Measurements from ENCODE around the gene IL21.

IL21 gene

GRCh38 chr4:122632396-122633143 lies 11.7 kb upstream of the IL21 start:
- no peak for DNase-seq

GRCh38 chr4:122625156-122625555 lies 4.3 kb upstream of the IL21 start:
- no peak for DNase-seq

GRCh38 chr4:122624205-122624604 lies 3.3 kb upstream of the IL21 start:
- DNase-seq, result no peak

- DNase-seq, result no peak
Observed at GRCh38 chr4:122623637-122624166, 2.8 kb upstream of the IL21 start.

GRCh38 chr4:122622400-122622799 lies 1.5 kb upstream of the IL21 start:
- no peak for DNase-seq

GRCh38 chr4:122619611-122620010 lies 1.3 kb downstream of the IL21 start:
- no peak for DNase-seq

GRCh38 chr4:122617597-122618593 lies 3.0 kb downstream of the IL21 start:
- no peak for DNase-seq

- no peak for DNase-seq
Observed at GRCh38 chr4:122616915-122617596, 3.8 kb downstream of the IL21 start.

GRCh38 chr4:122614621-122615020 lies 6.2 kb downstream of the IL21 start:
- DNase-seq, result no peak

- no peak for DNase-seq
Observed at GRCh38 chr4:122612540-122612939, 8.3 kb downstream of the IL21 start.

- DNase-seq, result no peak
Observed at GRCh38 chr4:122606364-122607043, 14.4 kb downstream of the IL21 start.

GRCh38 chr4:122604146-122604545 lies 16.7 kb downstream of the IL21 start:
- DNase-seq, result no peak

- no peak for DNase-seq
Observed at GRCh38 chr4:122603156-122603574, 17.7 kb downstream of the IL21 start.

- no peak for DNase-seq
Observed at GRCh38 chr4:122602277-122603142, 18.4 kb downstream of the IL21 start.

GRCh38 chr4:122591196-122591595 lies 29.7 kb downstream of the IL21 start:
- DNase-seq, result no peak

- DNase-seq, result no peak
Observed at GRCh38 chr4:122588453-122589238, 32.2 kb downstream of the IL21 start.

- no peak for DNase-seq
Observed at GRCh38 chr4:122584519-122584918, 36.3 kb downstream of the IL21 start.

- no peak for DNase-seq
Observed at GRCh38 chr4:122583906-122584305, 37.0 kb downstream of the IL21 start.

- DNase-seq, result no peak
Observed at GRCh38 chr4:122577808-122578781, 42.8 kb downstream of the IL21 start.
